Activated T-helper 2 cell treated with anti-CD3 and anti-CD28 coated beads, Interferon-gamma antibody, Interleukin-2, Interleukin-4, amounts not matched to agents 10 μg/mL and 5 μg/mL and 100 μg/mL, durations not matched to agents 14 hours and 24 hours and 36 hours (primary cell): ENCODE results near the gene PCDHB8. TPM values are rescaled to one million over a fixed set of nuclear protein-coding genes. Genes with fewer than 3 reads are reported as not detected.
"Not testable (repeated sequence)": the region's sequence is repeated elsewhere in the genome, so short reads cannot be mapped to it uniquely, and the experiment has no call there.

Experiments used
- DNase-seq: peaks from one replicate; pipeline ENCODE4 v3.0.0; 2021; ENCODE audit warnings: low spot score
- H3K27ac Mint-ChIP-seq: one replicate; pipeline ENCODE4 v1.8.0; 2021; ENCODE audit warnings: mixed read lengths
- H3K27me3 Mint-ChIP-seq: one replicate; pipeline ENCODE4 v1.8.0; 2021; ENCODE audit warnings: low read depth, mixed read lengths
- H3K36me3 Mint-ChIP-seq: one replicate; pipeline ENCODE4 v1.8.0; 2021; ENCODE audit warnings: low read depth, mixed read lengths
- H3K4me1 Mint-ChIP-seq: one replicate; pipeline ENCODE4 v1.8.0; 2021; ENCODE audit warnings: low read depth, mixed read lengths
- H3K4me3 Mint-ChIP-seq: one replicate; pipeline ENCODE4 v1.8.0; 2021; ENCODE audit warnings: low read depth, mild to moderate bottlenecking, moderate library complexity, mixed read lengths
- H3K9me3 Mint-ChIP-seq: one replicate; pipeline ENCODE4 v1.8.0; 2021; ENCODE audit warnings: mixed read lengths
- intact Hi-C: fragments of 100-400 bp; cut with micrococcal nuclease; formaldehyde crosslinking; loops from one replicate; pipeline ENCODE4 v1.15.1; 2023
- total RNA-seq: library from RNA; stranded (reverse); gene quantifications from 2 replicates; pipeline ENCODE4 v1.2.3, GENCODE V29; 2022

The PCDHB8 gene
- total RNA-seq, 1 donor from 2014 or later: not detected

GRCh38 chr5:141216035-141216434 lies 38.4 kb downstream of the PCDHB8 start:
- intact Hi-C loops, H3K27ac Mint-ChIP-seq, DNase-seq, H3K27me3 Mint-ChIP-seq, H3K4me1 Mint-ChIP-seq, H3K36me3 Mint-ChIP-seq, H3K4me3 Mint-ChIP-seq: not testable (repeated sequence)
- peaks cover 38% of the 10 kb centered on the region for H3K9me3 Mint-ChIP-seq

- Mint-ChIP-seq H3K27me3 (no peaks in the 10 kb centered on the region), H3K36me3 (no peaks in the 10 kb centered on the region), H3K27ac (no peak within 1 kb of the TSS), H3K4me1 (no peaks in the 10 kb centered on the region), H3K9me3 (peaks cover 41% of the 10 kb centered on the region), H3K4me3 (no peak within 1 kb of the TSS)
- no peak for DNase-seq
- intact Hi-C loops: no loop called here
These were observed 45.7 kb downstream of the PCDHB8 start, which contains the start of gene PCDHB14 for GRCh38 chr5:141223112-141223783. TSS of gene PCDHB14 (plus strand) at chr5:141223343. CDS start at chr5:141223506, 163 bp downstream.

- H3K36me3 Mint-ChIP-seq, intact Hi-C loops, H3K4me3 Mint-ChIP-seq, H3K27me3 Mint-ChIP-seq, H3K4me1 Mint-ChIP-seq, DNase-seq, H3K27ac Mint-ChIP-seq: not testable (repeated sequence)
- peaks cover 35% of the 10 kb centered on the region for H3K9me3 Mint-ChIP-seq
These were observed 47.3 kb downstream of the PCDHB8 start for GRCh38 chr5:141224844-141225243.

- intact Hi-C loops, H3K27ac Mint-ChIP-seq: not testable (repeated sequence)
These were observed 47.8 kb downstream of the PCDHB8 start for GRCh38 chr5:141225421-141225820.

More at GRCh38 chr5:141225421-141225820, 47.8 kb downstream of the PCDHB8 start:
- not testable (repeated sequence) for H3K4me1 Mint-ChIP-seq, H3K27me3 Mint-ChIP-seq, DNase-seq, H3K4me3 Mint-ChIP-seq, H3K36me3 Mint-ChIP-seq
- peaks cover 32% of the 10 kb centered on the region for H3K9me3 Mint-ChIP-seq

Other genes starting within 250 kb of the PCDHB8 start
- gene PCDHAC2, start 211.3 kb upstream of the PCDHB8 start, total RNA-seq: not detected in 2 replicates
- not detected in 2 replicates for gene PCDHB1, start 126.4 kb upstream of the PCDHB8 start, total RNA-seq
- gene PCDHB2, start 83.2 kb upstream of the PCDHB8 start, total RNA-seq: 0.11 and 0.25 TPM in 2 replicates
- gene PCDHB3, start 77.3 kb upstream of the PCDHB8 start, total RNA-seq: not detected in 2 replicates
- not detected in 2 replicates for gene PCDHB4, start 56.0 kb upstream of the PCDHB8 start, total RNA-seq
- gene PCDHB5, start 42.6 kb upstream of the PCDHB8 start, total RNA-seq: not detected in 2 replicates
- gene PCDHB6, start 27.7 kb upstream of the PCDHB8 start, total RNA-seq: not detected in 2 replicates
- 0.07 TPM in 1 of 2 replicates, not detected in the other for gene PCDHB7, start 5.1 kb upstream of the PCDHB8 start, total RNA-seq
- not detected in 2 replicates for gene PCDHB16, start 4.6 kb downstream of the PCDHB8 start, total RNA-seq
- not detected in 2 replicates for gene PCDHB9, start 9.4 kb downstream of the PCDHB8 start, total RNA-seq
- not detected in 2 replicates for gene PCDHB10, start 14.6 kb downstream of the PCDHB8 start, total RNA-seq
- gene PCDHB11, start 21.8 kb downstream of the PCDHB8 start, total RNA-seq: not detected in 2 replicates
- gene PCDHB12, start 30.9 kb downstream of the PCDHB8 start, total RNA-seq: not detected in 2 replicates
- 0.02 TPM in 1 of 2 replicates, not detected in the other for gene PCDHB13, start 36.1 kb downstream of the PCDHB8 start, total RNA-seq
- gene PCDHB14, start 45.6 kb downstream of the PCDHB8 start, total RNA-seq: not detected in 2 replicates
- gene PCDHB15, start 67.6 kb downstream of the PCDHB8 start, total RNA-seq: not detected in 2 replicates
- 0.16 TPM in 1 of 2 replicates, not detected in the other for gene SLC25A2, start 126.3 kb downstream of the PCDHB8 start, total RNA-seq
- 67.1 and 70.5 TPM in 2 replicates for gene TAF7, start 143.0 kb downstream of the PCDHB8 start, total RNA-seq
- 0.09 and 0.14 TPM in 2 replicates for gene PCDHGA1, start 152.7 kb downstream of the PCDHB8 start, total RNA-seq
- gene PCDHGA2, start 161.0 kb downstream of the PCDHB8 start, total RNA-seq: 0.09 and 0.11 TPM in 2 replicates
- 0.11 and 0.16 TPM in 2 replicates for gene PCDHGA3, start 166.0 kb downstream of the PCDHB8 start, total RNA-seq
- 0.16 and 0.48 TPM in 2 replicates for gene PCDHGB1, start 172.3 kb downstream of the PCDHB8 start, total RNA-seq
- 0.44 and 0.57 TPM in 2 replicates for gene PCDHGA4, start 177.2 kb downstream of the PCDHB8 start, total RNA-seq
- gene PCDHGB2, start 182.2 kb downstream of the PCDHB8 start, total RNA-seq: 0.85 and 0.91 TPM in 2 replicates
- 0.43 and 0.51 TPM in 2 replicates for gene PCDHGA5, start 186.4 kb downstream of the PCDHB8 start, total RNA-seq
- gene PCDHGB3, start 192.5 kb downstream of the PCDHB8 start, total RNA-seq: 0.46 and 0.85 TPM in 2 replicates
- 0.48 and 0.55 TPM in 2 replicates for gene PCDHGA6, start 196.1 kb downstream of the PCDHB8 start, total RNA-seq
- 0.16 and 0.30 TPM in 2 replicates for gene PCDHGA7, start 205.0 kb downstream of the PCDHB8 start, total RNA-seq
- gene PCDHGB4, start 209.9 kb downstream of the PCDHB8 start, total RNA-seq: 0.28 and 0.34 TPM in 2 replicates
- 0.07 and 0.23 TPM in 2 replicates for gene PCDHGA8, start 214.8 kb downstream of the PCDHB8 start, total RNA-seq
- gene PCDHGB5, start 220.2 kb downstream of the PCDHB8 start, total RNA-seq: 0.62 and 0.92 TPM in 2 replicates
- gene PCDHGA9, start 225.0 kb downstream of the PCDHB8 start, total RNA-seq: 0.23 and 0.32 TPM in 2 replicates
- 0.21 and 0.34 TPM in 2 replicates for gene PCDHGB6, start 230.2 kb downstream of the PCDHB8 start, total RNA-seq
- 0.21 and 0.34 TPM in 2 replicates for gene PCDHGA10, start 235.2 kb downstream of the PCDHB8 start, total RNA-seq
- 0.18 and 0.23 TPM in 2 replicates for gene PCDHGB7, start 239.9 kb downstream of the PCDHB8 start, total RNA-seq
- gene PCDHGA11, start 243.3 kb downstream of the PCDHB8 start, total RNA-seq: 0.21 and 0.39 TPM in 2 replicates